ENCODE data around the gene NAP1L5.

- TF ChIP-seq CTCF (IDR thresholded peaks at IDR 0.05; ENCODE audit: insufficient read depth, low read depth, low read length) (no peak), EZH2 (IDR thresholded peaks at IDR 0.05; ENCODE audit: insufficient read depth, low read length) (no peak)
These were observed 47.5 kb upstream of the NAP1L5 start for GRCh38 chr4:88745175-88745574.

All from astrocyte (in vitro differentiated cells and primary cell).